CD14-positive monocyte (primary cell): ENCODE results near the gene GRM4. TPM values are rescaled to one million over a fixed set of nuclear protein-coding genes. Genes with fewer than 3 reads are reported as not detected.
A peak's percentile ranks its signal among the peaks of the same experiment; 100 is the strongest.

Experiments used
- DNase-seq, 3 donors: peaks; one replicate each; pipeline ENCODE4 v3.0.0-alpha.2; 2011 to 2022
- H2AFZ ChIP-seq: 2 replicates; pipeline ENCODE4 v1.6.0; 2012; ENCODE audit warnings: mild to moderate bottlenecking, low read depth, low read length, inconsistent platforms; ENCODE audit not compliant: insufficient read depth, poor library complexity, severe bottlenecking
- H3K27ac ChIP-seq, 2 donors: 1 replicate in 1 of 2; 2 replicates in 1 of 2; pipeline ENCODE4 v1.5.1; 2012 to 2013; ENCODE audit warnings: low read length in 2 of 2, control low read depth in 1 of 2, inconsistent platforms in 1 of 2, low read depth in 1 of 2, mild to moderate bottlenecking in 1 of 2
- H3K27me3 ChIP-seq, 2 donors: one replicate each; pipeline versions ENCODE4 v1.6.0 to v1.6.1; 2011 to 2013; ENCODE audit warnings: low read length in 2 of 2; ENCODE audit not compliant: control insufficient read depth in 2 of 2, insufficient read depth in 2 of 2
- H3K36me3 ChIP-seq, 2 donors: replicated peaks in 1 of 2; 1 replicate in 1 of 2; 2 replicates in 1 of 2; pipeline versions ENCODE4 v1.5.1 to v1.6.1; 2012 to 2013; ENCODE audit warnings: low read length in 2 of 2, control low read depth in 1 of 2, inconsistent platforms in 1 of 2, mild to moderate bottlenecking in 1 of 2; ENCODE audit not compliant: insufficient read depth in 2 of 2, control insufficient read depth in 1 of 2
- H3K4me1 ChIP-seq, 2 donors: 1 replicate in 1 of 2; 2 replicates in 1 of 2; pipeline versions ENCODE4 v1.5.1 to v1.6.1; 2012 to 2013; ENCODE audit warnings: low read length in 2 of 2, control low read depth in 1 of 2, inconsistent platforms in 1 of 2, mild to moderate bottlenecking in 1 of 2, moderate library complexity in 1 of 2; ENCODE audit not compliant: insufficient read depth in 2 of 2, control insufficient read depth in 1 of 2
- H3K4me2 ChIP-seq: replicated peaks from 2 replicates; pipeline ENCODE3; 2012; ENCODE audit warnings: low read length, moderate library complexity, mild to moderate bottlenecking; ENCODE audit not compliant: poor library complexity, severe bottlenecking; ENCODE audit errors: extremely low read depth
- H3K4me3 ChIP-seq, 3 experiments: fragments of 200-600 bp in 1 of 3; sonication (generic) in 1 of 3; replicated peaks in 1 of 3; 1 replicate in 2 of 3; 2 replicates in 1 of 3; pipeline ENCODE4 v1.5.1; 2011 to 2013; ENCODE audit warnings: low read length in 3 of 3, mild to moderate bottlenecking in 3 of 3, control low read depth in 2 of 3, low read depth in 2 of 3, inconsistent platforms in 1 of 3, moderate library complexity in 1 of 3
- H3K79me2 ChIP-seq: 2 replicates; pipeline ENCODE4 v1.6.0; 2012; ENCODE audit warnings: mild to moderate bottlenecking, control low read depth, inconsistent platforms, low read length, moderate library complexity; ENCODE audit not compliant: insufficient read depth
- H3K9ac ChIP-seq: 2 replicates; pipeline ENCODE4 v1.6.0; 2017; ENCODE audit warnings: low read length, mild to moderate bottlenecking; ENCODE audit not compliant: insufficient read depth, poor library complexity, severe bottlenecking
- H3K9me3 ChIP-seq, 2 donors: replicated peaks in 1 of 2; 1 replicate in 1 of 2; 2 replicates in 1 of 2; pipeline versions ENCODE4 v1.5.1 to v1.6.1; 2012 to 2013; ENCODE audit warnings: low read length in 2 of 2, control low read depth in 1 of 2; ENCODE audit not compliant: control insufficient read depth in 1 of 2, insufficient read depth in 1 of 2
- H4K20me1 ChIP-seq: 2 replicates; pipeline ENCODE4 v1.6.0; 2012; ENCODE audit warnings: mild to moderate bottlenecking, low read length, control low read depth, moderate library complexity; ENCODE audit not compliant: insufficient read depth
- H3K27ac Mint-ChIP-seq, 7 donors: one replicate each; pipeline ENCODE4 v1.8.0; 2020; ENCODE audit warnings: mild to moderate bottlenecking in 7 of 7, mixed read lengths in 7 of 7, moderate library complexity in 6 of 7, inconsistent platforms in 2 of 7
- H3K27me3 Mint-ChIP-seq, 3 donors: one replicate each; pipeline ENCODE4 v1.8.0; 2021 to 2022; ENCODE audit warnings: low read depth in 3 of 3, mild to moderate bottlenecking in 3 of 3, mixed read lengths in 3 of 3, moderate library complexity in 3 of 3, inconsistent platforms in 1 of 3
- H3K36me3 Mint-ChIP-seq, 2 donors: one replicate each; pipeline ENCODE4 v1.8.0; 2020; ENCODE audit warnings: mixed read lengths in 2 of 2, inconsistent platforms in 1 of 2, mild to moderate bottlenecking in 1 of 2
- H3K4me1 Mint-ChIP-seq: one replicate; pipeline ENCODE4 v1.8.0; 2020; ENCODE audit warnings: mild to moderate bottlenecking, mixed read lengths
- H3K4me3 Mint-ChIP-seq, 2 donors: one replicate each; pipeline ENCODE4 v1.8.0; 2020; ENCODE audit warnings: mild to moderate bottlenecking in 2 of 2, mixed read lengths in 2 of 2, moderate library complexity in 1 of 2
- H3K9me3 Mint-ChIP-seq, 7 donors: one replicate each; pipeline ENCODE4 v1.8.0; 2020 to 2022; ENCODE audit warnings: mixed read lengths in 7 of 7, mild to moderate bottlenecking in 6 of 7, moderate library complexity in 6 of 7, inconsistent platforms in 2 of 7
- CTCF ChIP-seq: fragments of 200-600 bp; IDR thresholded peaks from one replicate; pipeline ENCODE4 v1.8.0; 2022; ENCODE audit warnings: antibody characterized with exemption, mild to moderate bottlenecking
- WGBS: methylation state at CpG from one replicate; pipeline ENCODE4 v1.1.5; 2013; ENCODE audit warnings: missing lambda C conversion rate; ENCODE audit not compliant: insufficient coverage; 5-methylcytosine and 5-hydroxymethylcytosine counted together
- intact Hi-C, 2 donors: fragments of 100-400 bp; cut with micrococcal nuclease; formaldehyde crosslinking; loops; one replicate each; pipeline versions ENCODE4 v1.15.0 to v1.15.1; 2023
- polyA plus RNA-seq, 3 donors: library from polyadenylated mRNA; depleted of rRNA in 1 of 3; unstranded in 2 of 3; stranded (reverse) in 1 of 3; fragments of 300-500 nt in 2 of 3; fragments of >200 nt in 1 of 3; fragmentation: Illumina TruSeq in 2 of 3; gene quantifications; 1 replicate in 2 of 3; 2 replicates in 1 of 3; pipeline ENCODE4 v1.2.3, GENCODE V29; 2012 to 2021

The GRM4 gene
- polyA plus RNA-seq, 3 donors = not detected

- no peaks in the 10 kb centered on the region for H3K36me3 ChIP-seq
- peaks cover 0 to 9% of the 10 kb centered on the region in 2 donors for H3K4me1 ChIP-seq
- Mint-ChIP-seq H3K4me3 (peak overlapping the region in 1 of 2 donors; percentile 77), H3K36me3 (peaks cover 0 to 3% of the 10 kb centered on the region in 2 donors), H3K4me1 (peaks cover 4% of the 10 kb centered on the region), H3K27ac (no peak overlapping the region), H3K9me3 (peaks cover 0 to 15% (median 10%) of the 10 kb centered on the region in 7 donors), H3K27me3 (peaks cover 42 to 80% (median 63%) of the 10 kb centered on the region in 3 donors)
- no peaks in the 10 kb centered on the region for H3K79me2 ChIP-seq
- no peak overlapping the region for H3K27ac ChIP-seq
- H4K20me1 ChIP-seq = no peaks in the 10 kb centered on the region
- H3K4me2 ChIP-seq = peak overlapping the region; percentile 25
- peak overlapping the region; percentile 41 for H2AFZ ChIP-seq
- H3K9me3 ChIP-seq = peaks cover 4 to 10% of the 10 kb centered on the region in 2 donors
- peak overlapping the region in 1 of 3 experiments; percentile 40 for H3K4me3 ChIP-seq
- intact Hi-C loops = loop anchor here (5.0 to 10.0 kb wide), 2 partner anchors 98 to 380 kb away; no protein-coding TSS in a partner anchor
- H3K27me3 ChIP-seq = peaks cover 4 to 64% of the 10 kb centered on the region in 2 donors
- peak in 2 of 3 donors; percentile 9 to 18 for DNase-seq
- WGBS = 6% methylated on average over 56 of the region's 61 CpGs
- peak; percentile 94 for TF ChIP-seq CTCF
- no peak overlapping the region for H3K9ac ChIP-seq
Observed at GRCh38 chr6:34154668-34155447, 9.0 kb upstream of the GRM4 start.

- peaks cover 4 to 72% of the 10 kb centered on the region in 2 donors for H3K27me3 ChIP-seq
- intact Hi-C loops = loop anchor here (5.0 to 10.0 kb wide), 2 partner anchors 96 to 378 kb away; no protein-coding TSS in a partner anchor
- peaks cover 0 to 4% (median 2%) of the 10 kb centered on the region in 7 donors for H3K9me3 Mint-ChIP-seq
- H3K27ac Mint-ChIP-seq = no peak overlapping the region
- H3K27ac ChIP-seq = no peak overlapping the region
- TF ChIP-seq CTCF = no peak
- H3K27me3 Mint-ChIP-seq = peaks cover 50 to 91% (median 69%) of the 10 kb centered on the region in 3 donors
- no peak overlapping the region for H3K9ac ChIP-seq
- H3K36me3 Mint-ChIP-seq = peaks cover 0 to 3% of the 10 kb centered on the region in 2 donors
- H3K79me2 ChIP-seq = no peaks in the 10 kb centered on the region
- H3K9me3 ChIP-seq = no peaks in the 10 kb centered on the region
- peaks cover 4% of the 10 kb centered on the region for H3K4me1 Mint-ChIP-seq
- H3K4me3 Mint-ChIP-seq = peak overlapping the region in 1 of 2 donors; percentile 62
- H2AFZ ChIP-seq = no peak overlapping the region
- 75% methylated on average over 8 of the region's 10 CpGs for WGBS
- H4K20me1 ChIP-seq = no peaks in the 10 kb centered on the region
- H3K4me3 ChIP-seq = no peak overlapping the region
- H3K4me2 ChIP-seq = no peak overlapping the region
- peaks cover 0 to 9% of the 10 kb centered on the region in 2 donors for H3K4me1 ChIP-seq
- no peaks in the 10 kb centered on the region for H3K36me3 ChIP-seq
- DNase-seq = no peak
Observed at GRCh38 chr6:34152806-34153520, 7.1 kb upstream of the GRM4 start.
